Activated CD8-positive, alpha-beta T cell treated with anti-CD3 and anti-CD28 coated beads for 36 hours (primary cell): ENCODE data around the gene HPCAL1. TPM values are rescaled to one million over a fixed set of nuclear protein-coding genes. Genes with fewer than 3 reads are reported as not detected.

Experiments
- ATAC-seq: fragments of 200-7000 bp; cut with Tn5 transposase; one replicate; pipeline ENCODE4 v1.10.0; 2021; ENCODE audit warnings: mild to moderate bottlenecking, moderate library complexity
- CTCF ChIA-PET: fragments of 350-600 bp; sonication (Branson Sonifier 250); formaldehyde crosslinking; loops from one replicate; lab custom pipeline; 2021; ENCODE audit warnings: antibody characterized with exemption; lab: Charles Lee
- POLR2A ChIA-PET: fragments of 350-600 bp; sonication (Branson Sonifier 250); formaldehyde crosslinking; loops from one replicate; lab custom pipeline; 2021; ENCODE audit warnings: antibody characterized with exemption; lab: Charles Lee
- DNase-seq: peaks from one replicate; pipeline ENCODE4 v3.0.0-alpha.2; 2020
- H3K27ac Mint-ChIP-seq: one replicate; pipeline ENCODE4 v1.8.0; 2021; ENCODE audit warnings: mild to moderate bottlenecking, mixed read lengths
- H3K27me3 Mint-ChIP-seq: one replicate; pipeline ENCODE4 v1.8.0; 2021; ENCODE audit warnings: mixed read lengths
- H3K36me3 Mint-ChIP-seq: one replicate; pipeline ENCODE4 v1.8.0; 2021; ENCODE audit warnings: low read depth, mixed read lengths
- H3K4me1 Mint-ChIP-seq: one replicate; pipeline ENCODE4 v1.8.0; 2021; ENCODE audit warnings: low read depth, mixed read lengths
- H3K4me3 Mint-ChIP-seq: one replicate; pipeline ENCODE4 v1.8.0; 2021; ENCODE audit warnings: mild to moderate bottlenecking, moderate library complexity, mixed read lengths
- H3K9me3 Mint-ChIP-seq: one replicate; pipeline ENCODE4 v1.8.0; 2021; ENCODE audit warnings: mixed read lengths
- CTCF ChIP-seq: fragments of 200-600 bp; IDR thresholded peaks from one replicate; pipeline ENCODE4 v1.8.0; 2022; ENCODE audit warnings: antibody characterized with exemption, mild to moderate bottlenecking
- intact Hi-C: fragments of 100-400 bp; cut with micrococcal nuclease; formaldehyde crosslinking; loops from one replicate; pipeline ENCODE4 v1.10.0; 2022
- total RNA-seq, 2 experiments: library from RNA; stranded (reverse); gene quantifications; one replicate each; pipeline ENCODE4 v1.2.3, GENCODE V29; 2021

Gene HPCAL1
- total RNA-seq, 2 experiments from 2014 or later: 166 to 170 TPM

GRCh38 chr2:10447300-10447894 is 144.7 kb downstream of the HPCAL1 start:
- peak overlapping the region; percentile 87 for H3K27ac Mint-ChIP-seq

GRCh38 chr2:10447895-10448575 is 145.3 kb downstream of the HPCAL1 start, which contains the start of gene ODC1:
TSS of gene ODC1 (minus strand) at chr2:10448327. CDS start at chr2:10445032, 3,295 bp downstream.
- Mint-ChIP-seq H3K27ac (peak within 1 kb of the TSS; percentile 94), H3K4me3 (peak within 1 kb of the TSS; percentile 81), H3K9me3 (no peaks in the 10 kb centered on the region), H3K36me3 (peaks cover 41% of the 10 kb centered on the region), H3K4me1 (peaks cover 47% of the 10 kb centered on the region), H3K27me3 (no peaks in the 10 kb centered on the region)
- TF ChIP-seq CTCF: no peak
- intact Hi-C loops: loop anchor here (5.0 kb wide), 2 partner anchors 209 to 326 kb away; partner anchors contain the start of gene RRM2
- ATAC-seq (peak; percentile 76), DNase-seq (peak; percentile 95)
- ChIA-PET POLR2A (interaction anchor here (0.8 to 4.7 kb wide), 28 partner anchors 9 to 793 kb away, joined by 3 to 32 read pairs (median 4); partner anchors contain the start of genes HPCAL1, KLF11, NOL10 and RRM2), CTCF (interaction anchor here (1.0 to 5.8 kb wide), 9 partner anchors 13 to 324 kb away, joined by 3 to 51 read pairs (median 4); partner anchors contain the start of gene HPCAL1)

More at GRCh38 chr2:10447300-10447894, 144.7 kb downstream of the HPCAL1 start:
- H3K4me3 Mint-ChIP-seq: peak overlapping the region; percentile 80
- no peak for TF ChIP-seq CTCF
- H3K4me1 Mint-ChIP-seq: peaks cover 50% of the 10 kb centered on the region
- ChIA-PET POLR2A (interaction anchor here (0.6 to 4.7 kb wide), 35 partner anchors 8 to 793 kb away, joined by 3 to 32 read pairs (median 4); partner anchors contain the start of genes HPCAL1, NOL10, PDIA6 and RRM2), CTCF (interaction anchor here (0.9 to 5.8 kb wide), 7 partner anchors 12 to 375 kb away, joined by 3 to 51 read pairs (median 5); partner anchors contain the start of gene HPCAL1)
- H3K9me3 Mint-ChIP-seq: no peaks in the 10 kb centered on the region
- peaks cover 47% of the 10 kb centered on the region for H3K36me3 Mint-ChIP-seq
- H3K27me3 Mint-ChIP-seq: no peaks in the 10 kb centered on the region
- ATAC-seq (peak; percentile 15), DNase-seq (peak; percentile 71)
- intact Hi-C loops: loop anchor here (5.0 kb wide), 2 partner anchors 210 to 325 kb away; partner anchors contain the start of gene RRM2

GRCh38 chr2:10448576-10449485 is 146.1 kb downstream of the HPCAL1 start:
- ChIA-PET CTCF (interaction anchor here (1.0 to 5.8 kb wide), 7 partner anchors 13 to 325 kb away, joined by 3 to 51 read pairs (median 4); partner anchors contain the start of gene HPCAL1), POLR2A (interaction anchor here (0.6 to 4.7 kb wide), 18 partner anchors 10 to 794 kb away, joined by 3 to 32 read pairs (median 4); partner anchors contain the start of genes KLF11, NOL10 and RRM2)
- Mint-ChIP-seq H3K27me3 (no peaks in the 10 kb centered on the region), H3K4me1 (peaks cover 44% of the 10 kb centered on the region), H3K27ac (peak overlapping the region; percentile 94), H3K36me3 (peaks cover 35% of the 10 kb centered on the region), H3K4me3 (peak overlapping the region; percentile 81), H3K9me3 (no peaks in the 10 kb centered on the region)
- ATAC-seq (peak; percentile 69), DNase-seq (peak; percentile 93)
- TF ChIP-seq CTCF: no peak
- intact Hi-C loops: loop anchor here (5.0 kb wide), 2 partner anchors 208 to 327 kb away; partner anchors contain the start of gene RRM2

GRCh38 chr2:10449486-10449831 is 146.8 kb downstream of the HPCAL1 start:
- ATAC-seq (no peak), DNase-seq (no peak)
- Mint-ChIP-seq H3K4me3 (peak overlapping the region; percentile 81), H3K27me3 (no peaks in the 10 kb centered on the region), H3K4me1 (peaks cover 37% of the 10 kb centered on the region), H3K36me3 (peaks cover 28% of the 10 kb centered on the region), H3K9me3 (no peaks in the 10 kb centered on the region), H3K27ac (peak overlapping the region; percentile 94)
- CTCF ChIA-PET: interaction anchor here (1.1 to 2.0 kb wide), 2 partner anchors 14 to 41 kb away, joined by 4 to 8 read pairs; no protein-coding TSS in a partner anchor
- no peak for TF ChIP-seq CTCF
- POLR2A ChIA-PET: interaction anchor here (0.7 to 2.8 kb wide), 4 partner anchors 23 to 240 kb away, joined by 3 to 11 read pairs (median 5); partner anchors contain the start of gene NOL10
- intact Hi-C loops: loop anchor here (5.0 kb wide), 2 partner anchors 208 to 327 kb away; partner anchors contain the start of gene RRM2
